Neutrophil (primary cell): ENCODE data around the gene RAP2B.
A peak's percentile ranks its signal among the peaks of the same experiment; 100 is the strongest.

Experiments
- H3K27ac ChIP-seq: fragments of 200-600 bp; sonication (generic); 2 replicates; pipeline ENCODE4 v1.5.1; 2016; ENCODE audit warnings: mild to moderate bottlenecking, moderate library complexity
- H3K27me3 ChIP-seq: fragments of 200-600 bp; sonication (generic); 2 replicates; pipeline ENCODE4 v1.6.0; 2016; ENCODE audit warnings: mild to moderate bottlenecking
- H3K36me3 ChIP-seq: fragments of 200-600 bp; sonication (generic); 2 replicates; pipeline ENCODE4 v1.5.1; 2017
- H3K4me1 ChIP-seq, 2 experiments: fragments of 200-600 bp in 1 of 2; sonication (generic) in 1 of 2; 1 replicate in 1 of 2; 2 replicates in 1 of 2; pipeline versions ENCODE4 v1.5.1 to v1.6.1; 2013 to 2016; ENCODE audit warnings: low read depth in 1 of 2, low read length in 1 of 2, mild to moderate bottlenecking in 1 of 2, moderate library complexity in 1 of 2; ENCODE audit not compliant: control insufficient read depth in 1 of 2, insufficient read depth in 1 of 2
- H3K4me3 ChIP-seq, 2 experiments: fragments of 200-600 bp in 1 of 2; sonication (generic) in 1 of 2; 1 replicate in 1 of 2; 2 replicates in 1 of 2; pipeline ENCODE4 v1.5.1; 2013 to 2016; ENCODE audit warnings: low read depth in 1 of 2, low read length in 1 of 2, mild to moderate bottlenecking in 1 of 2, moderate library complexity in 1 of 2
- H3K9me3 ChIP-seq: fragments of 200-600 bp; sonication (generic); 2 replicates; pipeline ENCODE4 v1.5.1; 2016
- CTCF ChIP-seq: fragments of 200-600 bp; sonication (generic); IDR thresholded peaks from 2 replicates; pipeline ENCODE4 v1.5.1; 2016; ENCODE audit warnings: antibody characterized with exemption

Gene RAP2B

GRCh38 chr3:153158189-153158588, 3.8 kb upstream of the RAP2B start:
- Histone ChIP-seq H3K27me3 (no peaks in the 10 kb centered on the region), H3K27ac (no peak overlapping the region), H3K9me3 (no peaks in the 10 kb centered on the region), H3K4me3 (no peak overlapping the region), H3K4me1 (peaks cover 9 to 19% of the 10 kb centered on the region in 2 experiments), H3K36me3 (no peaks in the 10 kb centered on the region)
- TF ChIP-seq CTCF: no peak

GRCh38 chr3:153158961-153159735, 2.9 kb upstream of the RAP2B start:
- no peaks in the 10 kb centered on the region for H3K36me3 ChIP-seq
- no peak overlapping the region for H3K27ac ChIP-seq
- H3K27me3 ChIP-seq: no peaks in the 10 kb centered on the region
- TF ChIP-seq CTCF: no peak
- no peak overlapping the region for H3K4me3 ChIP-seq
- peaks cover 19 to 28% of the 10 kb centered on the region in 2 experiments for H3K4me1 ChIP-seq
- no peaks in the 10 kb centered on the region for H3K9me3 ChIP-seq

- Histone ChIP-seq H3K9me3 (no peaks in the 10 kb centered on the region), H3K4me3 (peak overlapping the region; percentile 86 to 94), H3K4me1 (peaks cover 26 to 36% of the 10 kb centered on the region in 2 experiments), H3K36me3 (no peaks in the 10 kb centered on the region), H3K27me3 (no peaks in the 10 kb centered on the region), H3K27ac (peak overlapping the region; percentile 91)
- TF ChIP-seq CTCF: no peak
These were observed 2.1 kb upstream of the RAP2B start for GRCh38 chr3:153159771-153160397.

- no peak for TF ChIP-seq CTCF
- H3K36me3 ChIP-seq: no peaks in the 10 kb centered on the region
- H3K27ac ChIP-seq: peak overlapping the region; percentile 91
- peak overlapping the region; percentile 86 to 94 for H3K4me3 ChIP-seq
- H3K4me1 ChIP-seq: peaks cover 33 to 43% of the 10 kb centered on the region in 2 experiments
- no peaks in the 10 kb centered on the region for H3K27me3 ChIP-seq
- no peaks in the 10 kb centered on the region for H3K9me3 ChIP-seq
These were observed 1.4 kb upstream of the RAP2B start for GRCh38 chr3:153160451-153161137.

GRCh38 chr3:153161138-153161713, 800 bp upstream of the RAP2B start:
- TF ChIP-seq CTCF: no peak
- Histone ChIP-seq H3K9me3 (no peaks in the 10 kb centered on the region), H3K4me1 (peaks cover 39 to 49% of the 10 kb centered on the region in 2 experiments), H3K27me3 (no peaks in the 10 kb centered on the region), H3K4me3 (peak overlapping the region; percentile 86 to 94), H3K27ac (peak overlapping the region; percentile 91), H3K36me3 (no peaks in the 10 kb centered on the region)
